Stomach smooth muscle (tissue), 2 donors: Measurements from ENCODE around the gene TRAPPC12.

Experiments
- H3K27ac ChIP-seq: one replicate; pipeline ENCODE4 v1.7.0; 2013; ENCODE audit warnings: mild to moderate bottlenecking, low read length, inconsistent platforms
- H3K27me3 ChIP-seq, 2 donors: one replicate each; pipeline ENCODE4 v1.7.0; 2013; ENCODE audit warnings: low read length in 2 of 2; ENCODE audit not compliant: insufficient read depth in 2 of 2, control insufficient read depth in 1 of 2
- H3K36me3 ChIP-seq, 2 donors: one replicate each; pipeline ENCODE4 v1.7.0; 2013; ENCODE audit warnings: low read length in 2 of 2; ENCODE audit not compliant: control insufficient read depth in 2 of 2, insufficient read depth in 2 of 2
- H3K4me1 ChIP-seq: one replicate; pipeline ENCODE4 v1.7.0; 2013; ENCODE audit warnings: low read length; ENCODE audit not compliant: control insufficient read depth, insufficient read depth
- H3K4me3 ChIP-seq, 2 donors: one replicate each; pipeline ENCODE4 v1.7.0; 2013; ENCODE audit warnings: low read length in 2 of 2
- H3K9ac ChIP-seq, 2 donors: one replicate each; pipeline ENCODE4 v1.7.0; 2013; ENCODE audit warnings: low read length in 2 of 2, mild to moderate bottlenecking in 1 of 2
- H3K9me3 ChIP-seq, 2 donors: one replicate each; pipeline ENCODE4 v1.7.0; 2013; ENCODE audit warnings: low read length in 2 of 2; ENCODE audit not compliant: control insufficient read depth in 2 of 2
- donor health status: healthy.
- donor health status: Pancreatic carcinoma.

Gene TRAPPC12

GRCh38 chr2:3390041-3390440 lies 10.5 kb downstream of the TRAPPC12 start:
- no peaks in the 10 kb centered on the region for H3K27me3 ChIP-seq
- no peak overlapping the region for H3K27ac ChIP-seq
- no peak overlapping the region for H3K9ac ChIP-seq
- H3K9me3 ChIP-seq: no peaks in the 10 kb centered on the region
- no peaks in the 10 kb centered on the region for H3K4me1 ChIP-seq
- no peak overlapping the region for H3K4me3 ChIP-seq
- H3K36me3 ChIP-seq: peaks cover 20 to 25% of the 10 kb centered on the region in 2 donors

GRCh38 chr2:3392216-3392615 lies 12.7 kb downstream of the TRAPPC12 start:
- Histone ChIP-seq H3K36me3 (peaks cover 20 to 29% of the 10 kb centered on the region in 2 donors), H3K9me3 (peaks cover 0 to 16% of the 10 kb centered on the region in 2 donors), H3K9ac (no peak overlapping the region), H3K27me3 (no peaks in the 10 kb centered on the region), H3K4me1 (no peaks in the 10 kb centered on the region), H3K27ac (no peak overlapping the region), H3K4me3 (no peak overlapping the region)

GRCh38 chr2:3396920-3397559 lies 17.5 kb downstream of the TRAPPC12 start:
- no peak overlapping the region for H3K4me3 ChIP-seq
- peaks cover 21 to 28% of the 10 kb centered on the region in 2 donors for H3K36me3 ChIP-seq
- no peak overlapping the region for H3K9ac ChIP-seq
- H3K9me3 ChIP-seq: peaks cover 0 to 17% of the 10 kb centered on the region in 2 donors
- no peak overlapping the region for H3K27ac ChIP-seq
- H3K4me1 ChIP-seq: peaks cover 7% of the 10 kb centered on the region
- no peaks in the 10 kb centered on the region for H3K27me3 ChIP-seq

- Histone ChIP-seq H3K36me3 (peaks cover 21 to 29% of the 10 kb centered on the region in 2 donors), H3K27ac (no peak overlapping the region), H3K4me3 (no peak overlapping the region), H3K9me3 (peaks cover 0 to 17% of the 10 kb centered on the region in 2 donors), H3K4me1 (peaks cover 7% of the 10 kb centered on the region), H3K9ac (no peak overlapping the region), H3K27me3 (no peaks in the 10 kb centered on the region)
Measured at GRCh38 chr2:3398857-3399256, 19.4 kb downstream of the TRAPPC12 start.

GRCh38 chr2:3399381-3399780 lies 19.9 kb downstream of the TRAPPC12 start:
- peaks cover 18 to 27% of the 10 kb centered on the region in 2 donors for H3K36me3 ChIP-seq
- no peak overlapping the region for H3K4me3 ChIP-seq
- H3K27me3 ChIP-seq: no peaks in the 10 kb centered on the region
- peaks cover 0 to 17% of the 10 kb centered on the region in 2 donors for H3K9me3 ChIP-seq
- H3K9ac ChIP-seq: no peak overlapping the region
- H3K27ac ChIP-seq: no peak overlapping the region
- peaks cover 7% of the 10 kb centered on the region for H3K4me1 ChIP-seq

- Histone ChIP-seq H3K9ac (no peak overlapping the region), H3K4me3 (no peak overlapping the region), H3K4me1 (peaks cover 7% of the 10 kb centered on the region), H3K27ac (no peak overlapping the region), H3K27me3 (no peaks in the 10 kb centered on the region), H3K9me3 (peaks cover 0 to 17% of the 10 kb centered on the region in 2 donors), H3K36me3 (peaks cover 18 to 27% of the 10 kb centered on the region in 2 donors)
Measured at GRCh38 chr2:3399829-3400228, 20.3 kb downstream of the TRAPPC12 start.

GRCh38 chr2:3403587-3404334 lies 24.3 kb downstream of the TRAPPC12 start:
- H3K9me3 ChIP-seq: no peaks in the 10 kb centered on the region
- H3K27me3 ChIP-seq: no peaks in the 10 kb centered on the region
- no peak overlapping the region for H3K4me3 ChIP-seq
- peaks cover 12 to 17% of the 10 kb centered on the region in 2 donors for H3K36me3 ChIP-seq
- no peak overlapping the region for H3K9ac ChIP-seq
- H3K27ac ChIP-seq: no peak overlapping the region
- H3K4me1 ChIP-seq: peaks cover 8% of the 10 kb centered on the region

- Histone ChIP-seq H3K9ac (no peak overlapping the region), H3K36me3 (peaks cover 10 to 15% of the 10 kb centered on the region in 2 donors), H3K4me3 (no peak overlapping the region), H3K9me3 (no peaks in the 10 kb centered on the region), H3K4me1 (peaks cover 8% of the 10 kb centered on the region), H3K27ac (no peak overlapping the region), H3K27me3 (no peaks in the 10 kb centered on the region)
Measured at GRCh38 chr2:3404349-3404894, 24.9 kb downstream of the TRAPPC12 start.

- H3K4me1 ChIP-seq: peaks cover 6% of the 10 kb centered on the region
- no peak overlapping the region for H3K4me3 ChIP-seq
- H3K36me3 ChIP-seq: peaks cover 10 to 15% of the 10 kb centered on the region in 2 donors
- no peaks in the 10 kb centered on the region for H3K27me3 ChIP-seq
- no peak overlapping the region for H3K27ac ChIP-seq
- H3K9ac ChIP-seq: no peak overlapping the region
- H3K9me3 ChIP-seq: no peaks in the 10 kb centered on the region
Measured at GRCh38 chr2:3405307-3405706, 25.8 kb downstream of the TRAPPC12 start.

- no peak overlapping the region for H3K27ac ChIP-seq
- no peak overlapping the region for H3K9ac ChIP-seq
- H3K36me3 ChIP-seq: peaks cover 10% of the 10 kb centered on the region in 2 donors
- no peaks in the 10 kb centered on the region for H3K9me3 ChIP-seq
- H3K4me3 ChIP-seq: peak overlapping the region in 1 of 2 donors; percentile 22
- no peaks in the 10 kb centered on the region for H3K27me3 ChIP-seq
- H3K4me1 ChIP-seq: peaks cover 3% of the 10 kb centered on the region
Measured at GRCh38 chr2:3405876-3406275, 26.4 kb downstream of the TRAPPC12 start.
